Measurements from ENCODE around the gene ESYT1.

ESYT1 gene

GRCh38 chr12:56158029-56158925 is 30.2 kb downstream of the ESYT1 start, which contains the start of gene MYL6:
Gene MYL6 (plus strand): TSS chr12:56158359. CDS start chr12:56158402, 43 bp downstream.
- peak; percentile 84 for DNase-seq

- DNase-seq, result no peak
These were observed 30.9 kb downstream of the ESYT1 start for GRCh38 chr12:56158926-56159461.

- no peak for DNase-seq
These were observed 31.6 kb downstream of the ESYT1 start for GRCh38 chr12:56159482-56160192.

GRCh38 chr12:56160193-56160763 is 32.2 kb downstream of the ESYT1 start:
- DNase-seq, result no peak

- DNase-seq, result no peak
These were observed 33.0 kb downstream of the ESYT1 start for GRCh38 chr12:56160894-56161689.

- no peak for DNase-seq
These were observed 33.8 kb downstream of the ESYT1 start for GRCh38 chr12:56161690-56162351.

GRCh38 chr12:56162468-56163290 is 34.6 kb downstream of the ESYT1 start:
- DNase-seq, result no peak

GRCh38 chr12:56163533-56164344 is 35.7 kb downstream of the ESYT1 start:
- DNase-seq, result no peak

- DNase-seq, result no peak
These were observed 36.3 kb downstream of the ESYT1 start for GRCh38 chr12:56164345-56164729.

GRCh38 chr12:56165369-56165768 is 37.3 kb downstream of the ESYT1 start:
- no peak for DNase-seq

GRCh38 chr12:56169229-56169759 is 41.2 kb downstream of the ESYT1 start:
- DNase-seq, result no peak

GRCh38 chr12:56172839-56173238 is 44.8 kb downstream of the ESYT1 start:
- DNase-seq, result no peak

GRCh38 chr12:56178347-56178746 is 50.3 kb downstream of the ESYT1 start:
- DNase-seq, result no peak

GRCh38 chr12:56186957-56187356 is 58.9 kb downstream of the ESYT1 start:
- no peak for DNase-seq

GRCh38 chr12:56188131-56188777 is 60.2 kb downstream of the ESYT1 start:
- no peak for DNase-seq

- DNase-seq, result no peak
These were observed 60.7 kb downstream of the ESYT1 start for GRCh38 chr12:56188778-56189098.

- peak; percentile 70 for DNase-seq
These were observed 61.2 kb downstream of the ESYT1 start, which contains the start of gene SMARCC2 for GRCh38 chr12:56189099-56189917. Gene SMARCC2 (minus strand): TSS chr12:56189483. CDS start chr12:56189461, 22 bp downstream.

- DNase-seq, result peak; percentile 58
These were observed 62.0 kb downstream of the ESYT1 start for GRCh38 chr12:56189918-56190694.
